ENCODE results near the gene TRAPPC1.

DNA sequence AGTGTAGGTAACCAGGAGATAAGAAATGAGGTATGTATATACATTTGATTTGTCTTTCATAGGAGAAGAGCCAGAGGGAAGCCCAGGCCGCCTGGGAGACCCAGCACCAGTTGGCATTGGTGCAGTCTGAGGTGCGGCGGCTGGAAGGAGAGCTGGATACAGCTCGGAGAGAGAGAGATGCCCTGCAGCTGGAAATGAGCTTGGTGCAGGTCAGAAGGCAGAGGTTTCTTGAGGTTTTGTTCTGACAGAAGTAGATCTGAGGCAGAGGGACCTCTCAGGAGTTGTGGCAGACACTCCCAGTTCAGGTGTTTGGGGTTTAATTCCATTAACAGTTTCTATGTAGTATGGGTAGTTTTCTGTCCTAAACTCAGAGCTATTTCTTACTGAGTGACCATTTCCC lies 8.3 kb upstream of the TRAPPC1 start:
- no peak for TF ChIP-seq CTCF (conservative IDR thresholded peaks at IDR 0.05; ENCODE audit: low read depth, low read length)
- TF ChIP-seq EZH2 (IDR thresholded peaks at IDR 0.05; ENCODE audit: low read length, unreplicated experiment) = no peak
